Activated T-cell treated with anti-CD3 and anti-CD28 coated beads for 1 hour (primary cell): Measurements from ENCODE around the gene EPHA10.

ENCODE experiments used
- DNase-seq: peaks from one replicate; pipeline ENCODE4 v3.0.0-alpha.2; 2020; ENCODE audit warnings: low read depth

EPHA10 gene

DNA sequence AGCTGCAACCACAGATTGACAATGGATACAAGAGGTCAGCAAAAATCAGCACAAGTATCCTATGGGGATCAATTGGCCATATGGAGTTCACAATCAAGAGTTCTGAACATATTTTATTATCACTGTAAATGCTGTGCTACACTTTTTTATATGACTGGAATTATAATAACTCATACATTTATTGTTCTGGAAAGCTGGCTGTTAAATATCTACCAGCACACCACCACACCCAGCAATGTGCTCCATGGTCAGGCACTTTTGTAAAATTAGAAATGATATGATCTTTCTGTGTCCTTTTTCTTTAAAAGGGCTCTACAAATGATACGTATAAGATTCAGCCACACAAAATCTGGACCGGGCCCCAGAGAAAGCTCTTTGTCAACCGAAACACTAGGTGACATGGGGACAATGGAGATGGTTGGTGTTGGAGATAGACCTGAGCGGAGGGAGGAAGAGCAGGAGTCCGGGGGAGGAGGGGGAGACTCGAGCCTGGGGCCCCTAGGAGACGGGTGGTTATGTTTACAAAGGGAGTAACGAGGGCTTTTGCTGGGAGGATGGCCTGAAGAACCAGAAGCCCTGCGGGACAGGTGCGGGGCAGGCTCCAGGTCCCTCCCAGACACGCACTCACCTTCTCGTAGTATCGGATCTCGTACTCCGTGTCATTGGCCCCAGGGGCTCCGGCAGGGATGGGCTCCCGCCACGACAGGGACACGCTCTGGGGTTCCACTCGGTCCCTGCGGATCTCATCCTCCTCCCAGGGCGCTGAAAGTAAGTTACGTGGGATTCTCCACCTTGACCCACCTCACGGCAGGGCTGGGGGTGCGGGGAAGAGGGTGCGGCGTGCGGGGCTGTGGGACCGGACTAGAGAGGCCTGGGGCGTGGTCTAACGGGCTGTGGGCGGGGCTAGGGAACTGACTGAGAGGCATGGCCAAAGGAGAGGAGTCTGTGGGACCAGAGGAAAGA lies 30.0 kb downstream of the EPHA10 start:
- DNase-seq: no peak

DNA sequence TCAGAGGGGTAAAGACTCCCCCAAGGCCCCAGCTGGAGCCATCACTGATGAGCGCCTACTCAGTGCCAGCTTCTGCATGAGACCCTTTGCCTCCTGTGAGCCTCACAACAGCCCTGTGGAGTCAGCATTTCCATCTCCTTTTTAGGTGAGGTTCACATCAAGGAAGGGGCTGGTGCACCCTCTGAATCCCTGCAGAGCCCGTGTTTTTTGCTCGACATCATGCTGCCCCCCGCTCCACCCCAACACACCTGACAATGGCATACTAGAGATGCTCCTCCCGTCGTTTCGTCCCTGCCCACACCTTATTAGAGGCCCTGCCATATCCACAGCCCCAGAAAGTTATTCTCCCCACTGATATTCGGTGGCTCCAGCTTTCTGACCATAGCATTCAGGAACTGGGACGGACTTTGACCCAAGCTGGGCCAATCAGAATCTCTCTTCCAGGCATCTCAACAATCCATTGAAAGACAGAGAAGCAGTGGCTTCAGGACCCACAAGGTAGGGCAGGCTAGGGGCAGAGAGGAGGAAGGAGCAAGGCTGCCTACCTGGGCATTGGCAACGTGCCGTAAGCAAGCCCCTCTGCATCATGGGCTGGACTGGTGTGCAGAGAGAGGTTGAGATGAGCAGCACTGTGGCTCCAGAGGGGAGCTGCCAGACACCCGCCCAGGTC lies 32.7 kb downstream of the EPHA10 start:
- no peak for DNase-seq

GRCh38 chr1:37731312-37732019 lies 33.5 kb downstream of the EPHA10 start:
- no peak for DNase-seq

DNA sequence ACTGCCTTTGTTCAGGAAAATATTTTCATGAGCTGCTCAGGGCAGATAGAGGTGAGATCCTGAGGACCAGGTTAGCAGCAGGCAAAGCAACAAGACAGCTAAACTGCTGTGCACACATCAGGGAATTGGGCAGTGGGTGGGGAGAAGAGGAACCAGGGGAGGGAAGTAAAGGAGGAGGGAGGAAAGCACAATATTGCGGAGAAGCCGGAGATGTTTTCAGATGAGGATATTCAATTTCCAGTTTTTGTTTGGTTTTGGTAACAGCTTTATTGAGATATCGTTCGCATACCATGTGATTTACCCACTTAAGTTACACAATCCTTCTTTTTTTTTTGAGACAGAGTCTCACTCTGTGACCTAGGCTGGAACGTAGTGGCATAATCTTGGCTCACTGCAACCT lies 34.5 kb downstream of the EPHA10 start:
- no peak for DNase-seq

DNA sequence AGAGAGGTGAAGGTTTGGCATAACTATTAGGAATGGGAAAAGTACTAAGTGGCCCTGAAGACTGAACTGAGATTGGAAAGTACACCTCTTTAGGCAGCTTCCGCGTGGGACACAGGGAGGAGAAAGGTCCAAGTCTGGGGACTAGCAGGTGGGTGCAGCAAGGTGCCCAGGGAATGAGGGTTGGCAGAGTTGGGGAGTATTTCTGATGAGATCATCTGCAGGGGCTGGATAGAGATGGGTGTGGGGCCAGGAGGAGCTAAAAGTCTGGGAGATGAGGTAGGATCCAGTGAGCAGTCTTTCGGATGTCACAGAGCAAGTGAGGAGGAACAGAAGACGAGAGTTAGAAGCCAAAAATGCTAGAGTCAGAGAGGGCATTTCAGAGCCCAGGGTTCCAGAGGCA lies 36.5 kb downstream of the EPHA10 start:
- no peak for DNase-seq

DNA sequence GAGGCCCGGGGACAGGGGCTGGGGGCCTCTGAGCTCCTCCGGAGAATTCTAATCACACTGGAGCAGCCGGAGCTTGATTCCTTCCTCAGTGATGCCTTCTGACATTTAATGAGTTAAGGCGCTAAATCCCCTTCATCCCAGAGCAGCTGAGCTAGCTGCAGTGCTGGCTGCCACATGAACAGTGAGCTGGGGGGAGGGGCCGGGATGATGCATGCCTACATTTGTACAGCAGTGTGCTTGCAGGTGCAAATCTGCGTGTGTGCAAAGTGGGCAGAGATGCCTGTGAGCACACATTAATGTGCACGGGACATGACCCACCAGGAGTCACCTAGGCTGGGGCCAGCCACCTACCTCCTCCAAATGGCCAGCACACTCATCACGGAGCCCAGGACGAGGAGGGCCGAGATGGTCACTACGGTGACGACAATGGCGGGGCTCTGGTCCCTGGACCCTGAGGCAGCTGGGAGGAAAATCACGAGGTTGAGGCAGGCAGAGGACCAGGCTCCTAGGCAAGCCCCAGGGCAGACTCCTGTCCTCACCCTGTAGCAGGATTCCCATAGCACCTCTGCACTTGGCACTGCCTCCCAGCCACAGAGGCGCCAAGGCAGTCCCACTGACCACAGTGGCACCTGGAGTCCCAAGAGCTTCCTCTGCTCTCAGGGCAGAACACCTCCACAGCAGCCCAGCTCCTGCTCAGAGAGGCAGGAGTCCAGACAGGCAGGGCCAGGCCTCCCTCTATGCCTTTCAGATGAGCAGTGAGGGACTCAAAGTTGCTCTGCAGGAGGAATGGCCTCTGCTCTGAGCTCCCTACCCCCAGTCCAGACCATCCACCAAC lies 38.0 kb downstream of the EPHA10 start:
- no peak for DNase-seq

GRCh38 chr1:37725851-37726613 lies 38.9 kb downstream of the EPHA10 start:
- no peak for DNase-seq

GRCh38 chr1:37724575-37724974 lies 40.3 kb downstream of the EPHA10 start:
- DNase-seq: no peak

DNA sequence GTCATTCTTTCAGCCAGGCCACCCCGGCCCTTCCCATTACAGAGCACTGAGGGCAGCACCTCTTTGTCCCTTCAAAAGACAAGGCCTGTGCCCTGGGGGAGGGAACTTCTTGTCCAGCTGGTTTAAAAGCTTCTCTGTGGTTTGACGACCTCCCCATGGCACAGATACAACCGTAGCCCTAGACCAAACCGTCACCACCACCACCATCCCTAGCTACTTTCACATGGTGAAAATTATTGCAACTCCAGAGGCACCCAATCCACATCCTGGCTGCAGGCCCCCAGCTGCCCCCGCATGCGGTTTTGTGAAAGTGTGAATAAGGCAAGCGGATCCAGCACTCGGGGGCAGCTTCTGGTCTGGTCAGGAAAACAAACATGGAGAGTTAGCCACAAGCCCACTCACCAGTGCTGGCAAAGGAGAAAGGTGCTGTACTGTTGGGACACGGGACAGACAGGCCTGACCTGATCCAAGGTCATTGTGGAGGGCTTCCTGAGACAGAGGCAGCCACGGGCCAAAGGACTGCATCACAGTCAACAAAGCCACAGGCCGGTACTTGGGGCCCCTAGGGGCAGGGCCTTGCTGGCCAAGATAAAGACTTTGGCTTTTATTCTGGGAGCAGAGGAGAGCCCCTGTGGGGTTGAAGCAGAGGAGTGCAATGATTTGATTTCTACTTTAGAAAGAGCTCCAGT lies 41.4 kb downstream of the EPHA10 start:
- no peak for DNase-seq

DNA sequence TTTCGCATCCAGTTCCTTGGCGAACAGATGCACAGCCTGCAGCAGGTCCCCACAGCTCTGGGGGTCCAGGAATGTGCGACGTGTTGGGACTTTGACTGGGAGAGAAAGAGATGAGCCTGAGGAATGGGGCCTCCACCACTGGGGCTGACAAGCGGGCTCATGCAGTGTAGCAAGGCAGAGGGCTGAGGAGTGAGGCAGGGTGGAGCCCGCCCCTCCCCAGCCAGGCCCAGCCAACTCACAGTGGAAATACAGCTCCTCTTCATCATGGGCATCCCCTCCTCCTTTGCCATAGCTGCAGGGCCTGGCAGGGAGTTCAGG lies 41.9 kb downstream of the EPHA10 start:
- DNase-seq: no peak

- DNase-seq: no peak
Measured at GRCh38 chr1:37722181-37723071, 42.5 kb downstream of the EPHA10 start.

DNA sequence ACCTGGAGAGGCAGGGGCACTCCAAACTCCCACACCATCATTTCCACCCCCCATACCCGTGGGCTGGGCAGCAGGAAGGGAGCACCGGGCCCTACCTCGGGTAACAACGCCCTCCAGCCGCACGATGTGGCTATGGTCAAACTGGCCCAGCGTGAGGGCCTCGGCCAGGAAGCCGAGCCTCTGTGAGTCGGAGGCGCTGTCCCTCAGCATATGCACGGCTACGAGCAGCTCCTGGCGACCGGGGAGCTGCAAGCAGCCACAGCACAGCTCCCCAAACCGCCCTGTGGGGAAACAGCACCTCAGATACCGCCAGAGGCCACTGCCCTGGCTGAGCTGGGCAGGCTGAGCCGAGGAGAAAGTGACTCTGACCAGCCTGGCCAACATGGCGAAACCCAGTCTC lies 43.4 kb downstream of the EPHA10 start:
- DNase-seq: no peak

DNA sequence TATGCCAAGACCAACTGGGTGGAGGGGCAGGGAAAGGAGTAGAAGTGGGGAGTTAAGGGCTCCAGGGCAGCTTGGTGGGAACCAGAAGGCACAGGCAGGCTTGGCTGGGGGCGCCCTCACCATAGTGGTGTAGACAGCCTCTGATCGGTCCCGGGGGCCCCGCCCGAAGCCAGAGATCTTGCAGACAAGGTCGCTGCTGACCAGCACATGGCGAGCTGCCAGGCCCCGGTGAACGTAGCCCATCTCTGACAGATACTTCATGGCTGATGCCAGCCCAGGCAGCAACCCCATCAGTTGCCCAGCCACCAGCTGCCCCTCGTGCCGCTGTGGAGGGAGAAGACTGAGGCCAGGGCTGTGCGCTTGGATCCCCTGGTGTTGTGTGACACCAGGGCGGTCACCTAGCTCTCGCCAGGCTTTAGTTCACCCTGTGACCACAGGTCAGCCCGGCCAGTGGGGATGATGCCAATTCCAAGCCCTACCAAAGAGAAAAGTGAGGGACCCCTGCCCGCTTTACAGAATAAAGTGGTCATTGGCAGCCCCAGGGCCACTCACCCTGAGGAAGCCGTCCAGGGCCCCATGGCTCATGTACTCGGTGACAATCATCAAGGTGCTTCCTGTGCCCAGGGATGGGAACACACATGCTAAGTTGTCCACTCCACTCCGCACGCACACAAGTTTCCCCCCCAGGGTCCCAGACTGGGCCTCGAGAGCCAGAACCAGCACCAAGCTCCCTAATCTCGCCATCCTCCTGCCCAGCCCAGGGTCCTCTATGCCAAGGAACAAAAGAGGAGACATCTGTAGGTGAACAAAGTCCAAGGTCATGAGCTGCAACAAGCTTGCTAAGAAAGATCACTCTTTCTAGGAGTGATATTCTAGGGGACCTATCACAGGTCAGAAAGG lies 44.4 kb downstream of the EPHA10 start:
- DNase-seq: no peak

- no peak for DNase-seq
Measured at GRCh38 chr1:37719572-37720195, 45.2 kb downstream of the EPHA10 start.

- no peak for DNase-seq
Measured at GRCh38 chr1:37718901-37719571, 45.9 kb downstream of the EPHA10 start.

GRCh38 chr1:37718181-37718900 lies 46.6 kb downstream of the EPHA10 start:
- no peak for DNase-seq

DNA sequence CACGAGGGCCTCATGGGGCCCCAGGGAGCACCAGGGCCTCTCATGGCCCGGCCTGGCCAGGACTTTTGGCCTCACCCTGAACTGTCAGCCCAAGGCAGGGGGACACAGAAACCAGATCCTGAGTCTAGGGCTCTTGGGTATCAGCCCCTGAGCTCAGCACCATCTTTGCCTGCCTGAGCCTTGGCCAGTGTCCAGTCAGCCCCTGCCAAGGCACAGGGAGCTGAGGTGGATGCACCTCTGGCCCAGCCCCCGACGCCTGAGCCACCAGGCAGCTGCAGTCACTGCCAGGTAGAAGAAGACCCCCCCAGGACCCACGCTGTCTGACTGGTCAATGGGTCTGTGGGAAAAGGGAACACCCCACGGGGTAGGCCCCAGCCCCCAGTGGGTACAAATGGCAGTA lies 47.3 kb downstream of the EPHA10 start:
- no peak for DNase-seq
